ENCODE results near the gene AFAP1.

DNA sequence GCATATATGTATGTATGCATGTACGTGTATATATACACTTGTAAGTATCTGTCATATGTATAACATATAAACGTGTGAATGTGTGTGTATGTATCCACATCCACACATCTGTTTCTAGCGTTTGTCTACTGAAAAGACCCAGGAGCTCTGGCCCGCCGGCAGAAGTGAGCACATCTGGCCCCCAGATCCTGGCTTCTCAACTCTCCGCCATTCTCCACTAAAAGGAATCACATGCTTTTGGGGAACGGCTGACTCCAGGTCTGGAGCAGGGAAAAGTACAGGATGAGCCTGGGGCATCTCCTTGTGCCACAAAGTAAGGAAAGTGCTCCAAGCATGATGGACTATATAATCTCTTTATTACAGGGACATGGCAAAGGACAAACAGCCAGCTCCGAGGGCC lies 143.7 kb downstream of the AFAP1 start:
- TF ChIP-seq EP300 (IDR thresholded peaks at IDR 0.05; ENCODE audit: borderline replicate concordance in 1 of 2, low read depth in 2 of 2, low read length in 2 of 2) (no peak), FOSL1 (IDR thresholded peaks at IDR 0.05; ENCODE audit: insufficient read depth, low read depth, low read length) (no peak), POU5F1 (IDR thresholded peaks at IDR 0.05; ENCODE audit: low read depth, low read length) (no peak), POLR2AphosphoS5 (IDR thresholded peaks at IDR 0.05; ENCODE audit: low read depth, low read length) (no peak), MAFK (IDR thresholded peaks at IDR 0.05; ENCODE audit: low read depth, low read length) (no peak), POLR2A (IDR thresholded peaks at IDR 0.05; ENCODE audit: control extremely low read depth in 1 of 2, low read depth in 2 of 2, low read length in 2 of 2) (no peak), EGR1 (IDR thresholded peaks at IDR 0.05; ENCODE audit: borderline replicate concordance, low read depth, low read length) (no peak), EZH2 (IDR thresholded peaks at IDR 0.05; ENCODE audit: low read depth, low read length, severe bottlenecking) (no peak), SUZ12 (IDR thresholded peaks at IDR 0.05; ENCODE audit: low read length) (no peak), HDAC6 (IDR thresholded peaks at IDR 0.05; ENCODE audit: low read depth, low read length) (no peak)
- TF ChIP-seq, protein P1, sequence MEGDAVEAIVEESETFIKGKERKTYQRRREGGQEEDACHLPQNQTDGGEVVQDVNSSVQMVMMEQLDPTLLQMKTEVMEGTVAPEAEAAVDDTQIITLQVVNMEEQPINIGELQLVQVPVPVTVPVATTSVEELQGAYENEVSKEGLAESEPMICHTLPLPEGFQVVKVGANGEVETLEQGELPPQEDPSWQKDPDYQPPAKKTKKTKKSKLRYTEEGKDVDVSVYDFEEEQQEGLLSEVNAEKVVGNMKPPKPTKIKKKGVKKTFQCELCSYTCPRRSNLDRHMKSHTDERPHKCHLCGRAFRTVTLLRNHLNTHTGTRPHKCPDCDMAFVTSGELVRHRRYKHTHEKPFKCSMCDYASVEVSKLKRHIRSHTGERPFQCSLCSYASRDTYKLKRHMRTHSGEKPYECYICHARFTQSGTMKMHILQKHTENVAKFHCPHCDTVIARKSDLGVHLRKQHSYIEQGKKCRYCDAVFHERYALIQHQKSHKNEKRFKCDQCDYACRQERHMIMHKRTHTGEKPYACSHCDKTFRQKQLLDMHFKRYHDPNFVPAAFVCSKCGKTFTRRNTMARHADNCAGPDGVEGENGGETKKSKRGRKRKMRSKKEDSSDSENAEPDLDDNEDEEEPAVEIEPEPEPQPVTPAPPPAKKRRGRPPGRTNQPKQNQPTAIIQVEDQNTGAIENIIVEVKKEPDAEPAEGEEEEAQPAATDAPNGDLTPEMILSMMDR (IDR thresholded peaks at IDR 0.05; ENCODE audit: control extremely low read depth in 1 of 3, insufficient read depth in 1 of 3, low read depth in 1 of 3, low read length in 3 of 3) = no peak
- TF ChIP-seq, protein P2, sequence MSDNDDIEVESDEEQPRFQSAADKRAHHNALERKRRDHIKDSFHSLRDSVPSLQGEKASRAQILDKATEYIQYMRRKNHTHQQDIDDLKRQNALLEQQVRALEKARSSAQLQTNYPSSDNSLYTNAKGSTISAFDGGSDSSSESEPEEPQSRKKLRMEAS (IDR thresholded peaks at IDR 0.05) = no peak
- TF ChIP-seq, protein P3, sequence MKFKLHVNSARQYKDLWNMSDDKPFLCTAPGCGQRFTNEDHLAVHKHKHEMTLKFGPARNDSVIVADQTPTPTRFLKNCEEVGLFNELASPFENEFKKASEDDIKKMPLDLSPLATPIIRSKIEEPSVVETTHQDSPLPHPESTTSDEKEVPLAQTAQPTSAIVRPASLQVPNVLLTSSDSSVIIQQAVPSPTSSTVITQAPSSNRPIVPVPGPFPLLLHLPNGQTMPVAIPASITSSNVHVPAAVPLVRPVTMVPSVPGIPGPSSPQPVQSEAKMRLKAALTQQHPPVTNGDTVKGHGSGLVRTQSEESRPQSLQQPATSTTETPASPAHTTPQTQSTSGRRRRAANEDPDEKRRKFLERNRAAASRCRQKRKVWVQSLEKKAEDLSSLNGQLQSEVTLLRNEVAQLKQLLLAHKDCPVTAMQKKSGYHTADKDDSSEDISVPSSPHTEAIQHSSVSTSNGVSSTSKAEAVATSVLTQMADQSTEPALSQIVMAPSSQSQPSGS (IDR thresholded peaks at IDR 0.05; ENCODE audit: low read length) = no peak

All from H1 (cell line).